WERI-Rb-1 (cell line): Measurements from ENCODE around the gene KCNN3.

Source experiments
- DNase-seq: peaks from one replicate; pipeline ENCODE4 v3.0.0-alpha.2; 2020
- H3K27ac ChIP-seq: fragments of 250-450 bp; sonication (Bioruptor Pico); 2 replicates; pipeline ENCODE4 v1.5.1; 2020; ENCODE audit warnings: mild to moderate bottlenecking, moderate library complexity
- H3K27me3 ChIP-seq: fragments of 250-450 bp; sonication (Bioruptor Pico); 2 replicates; pipeline ENCODE4 v1.5.1; 2021; ENCODE audit warnings: mild to moderate bottlenecking, low read depth, moderate library complexity; ENCODE audit not compliant: insufficient read depth, severe bottlenecking
- H3K36me3 ChIP-seq: fragments of 250-450 bp; sonication (Bioruptor Pico); 2 replicates; pipeline ENCODE4 v1.5.1; 2020; ENCODE audit warnings: mild to moderate bottlenecking, moderate library complexity
- H3K4me3 ChIP-seq: 2 replicates; pipeline ENCODE4 v1.5.1; 2011; ENCODE audit warnings: low read depth, mild to moderate bottlenecking, control low read depth, low read length
- H3K9me3 ChIP-seq: fragments of 250-450 bp; sonication (Bioruptor Pico); 2 replicates; pipeline ENCODE4 v1.5.1; 2021; ENCODE audit warnings: mild to moderate bottlenecking, moderate library complexity; ENCODE audit not compliant: severe bottlenecking
- TF ChIP-seq, protein P1 (sequence below): IDR thresholded peaks from 2 replicates; pipeline ENCODE4 v1.5.1; 2011; ENCODE audit warnings: low read depth, mild to moderate bottlenecking, control low read depth, inconsistent platforms, low read length

KCNN3 gene

GRCh38 chr1:154816369-154816768 is 53.7 kb downstream of the KCNN3 start:
- no peak for DNase-seq
- no peaks in the 10 kb centered on the region for H3K9me3 ChIP-seq
- H3K27ac ChIP-seq: no peak overlapping the region
- no peak overlapping the region for H3K4me3 ChIP-seq
- no peaks in the 10 kb centered on the region for H3K36me3 ChIP-seq
- TF ChIP-seq, protein P1, sequence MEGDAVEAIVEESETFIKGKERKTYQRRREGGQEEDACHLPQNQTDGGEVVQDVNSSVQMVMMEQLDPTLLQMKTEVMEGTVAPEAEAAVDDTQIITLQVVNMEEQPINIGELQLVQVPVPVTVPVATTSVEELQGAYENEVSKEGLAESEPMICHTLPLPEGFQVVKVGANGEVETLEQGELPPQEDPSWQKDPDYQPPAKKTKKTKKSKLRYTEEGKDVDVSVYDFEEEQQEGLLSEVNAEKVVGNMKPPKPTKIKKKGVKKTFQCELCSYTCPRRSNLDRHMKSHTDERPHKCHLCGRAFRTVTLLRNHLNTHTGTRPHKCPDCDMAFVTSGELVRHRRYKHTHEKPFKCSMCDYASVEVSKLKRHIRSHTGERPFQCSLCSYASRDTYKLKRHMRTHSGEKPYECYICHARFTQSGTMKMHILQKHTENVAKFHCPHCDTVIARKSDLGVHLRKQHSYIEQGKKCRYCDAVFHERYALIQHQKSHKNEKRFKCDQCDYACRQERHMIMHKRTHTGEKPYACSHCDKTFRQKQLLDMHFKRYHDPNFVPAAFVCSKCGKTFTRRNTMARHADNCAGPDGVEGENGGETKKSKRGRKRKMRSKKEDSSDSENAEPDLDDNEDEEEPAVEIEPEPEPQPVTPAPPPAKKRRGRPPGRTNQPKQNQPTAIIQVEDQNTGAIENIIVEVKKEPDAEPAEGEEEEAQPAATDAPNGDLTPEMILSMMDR: no peak
- H3K27me3 ChIP-seq: no peaks in the 10 kb centered on the region

DNA sequence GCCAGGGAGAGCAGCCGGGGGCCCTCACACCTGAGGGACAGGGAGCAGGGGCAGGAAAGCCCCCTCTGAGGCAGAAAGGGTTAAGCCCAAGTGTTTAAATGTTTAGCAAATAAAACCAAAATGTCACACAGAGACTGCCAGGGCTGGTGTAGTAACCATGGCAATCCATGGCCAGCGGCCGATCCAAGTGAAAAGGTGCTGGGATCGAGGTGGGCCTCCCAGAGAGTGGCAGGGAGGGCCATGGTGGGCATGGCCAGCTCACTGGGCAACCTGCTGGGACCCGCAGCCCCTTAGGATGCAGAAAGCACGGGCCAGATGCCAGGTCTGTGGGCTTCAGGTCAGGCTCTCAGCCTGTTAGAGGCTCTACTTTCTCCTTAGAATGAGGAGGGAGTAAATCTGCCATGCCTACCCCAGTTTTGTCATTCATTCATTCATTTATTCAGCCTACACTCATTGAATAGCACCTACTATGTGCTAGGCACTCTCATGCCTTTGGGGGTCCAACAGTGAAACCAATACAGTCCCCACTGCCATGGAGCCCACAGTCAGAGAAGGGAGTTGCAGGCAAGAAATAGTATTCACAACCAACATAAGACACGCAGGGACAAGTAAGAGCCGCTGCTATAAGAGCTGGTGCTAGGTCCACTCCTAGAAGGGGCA is 56.1 kb downstream of the KCNN3 start:
- no peaks in the 10 kb centered on the region for H3K9me3 ChIP-seq
- peak overlapping the region; percentile 57 for H3K27ac ChIP-seq
- DNase-seq: no peak
- TF ChIP-seq, protein P1: no peak
- no peak overlapping the region for H3K4me3 ChIP-seq
- no peaks in the 10 kb centered on the region for H3K36me3 ChIP-seq
- H3K27me3 ChIP-seq: peaks cover 3% of the 10 kb centered on the region

DNA sequence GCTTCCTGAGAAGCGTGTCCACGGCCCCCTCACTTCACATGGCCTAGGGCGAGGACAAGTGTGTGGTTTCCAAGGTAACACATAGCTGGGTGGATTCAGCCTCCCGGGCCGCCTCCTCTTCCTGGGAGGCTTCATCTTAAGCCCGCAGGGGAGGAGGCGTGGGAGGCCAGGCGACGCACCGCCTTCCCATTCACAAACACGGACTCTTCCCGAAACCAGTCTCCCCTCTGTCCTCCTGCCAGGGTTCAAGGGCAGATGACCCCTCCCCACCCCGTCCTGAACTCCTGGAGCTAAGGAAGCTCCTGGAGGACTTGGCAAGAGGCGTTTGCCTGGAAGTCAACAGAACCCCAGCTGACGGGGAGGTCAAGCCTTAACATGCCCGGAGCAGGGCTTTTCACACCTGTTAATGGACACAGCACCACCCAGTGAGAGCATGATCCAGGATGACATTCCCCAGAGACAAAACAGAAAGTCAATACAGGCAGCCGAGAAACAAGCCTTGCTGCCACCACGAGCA is 56.7 kb downstream of the KCNN3 start:
- no peaks in the 10 kb centered on the region for H3K36me3 ChIP-seq
- TF ChIP-seq, protein P1: no peak
- peak overlapping the region; percentile 57 for H3K27ac ChIP-seq

GRCh38 chr1:154812877-154813276 is 57.2 kb downstream of the KCNN3 start:
- H3K27ac ChIP-seq: no peak overlapping the region
- TF ChIP-seq, protein P1: no peak
- H3K4me3 ChIP-seq: no peak overlapping the region
- peaks cover 8% of the 10 kb centered on the region for H3K27me3 ChIP-seq
- no peaks in the 10 kb centered on the region for H3K36me3 ChIP-seq
- DNase-seq: no peak
- no peaks in the 10 kb centered on the region for H3K9me3 ChIP-seq

More for the DNA sequence above, 56.7 kb downstream of the KCNN3 start:
- H3K9me3 ChIP-seq: no peaks in the 10 kb centered on the region
- no peak overlapping the region for H3K4me3 ChIP-seq
- H3K27me3 ChIP-seq: peaks cover 8% of the 10 kb centered on the region
- peak; percentile 90 for DNase-seq

DNA sequence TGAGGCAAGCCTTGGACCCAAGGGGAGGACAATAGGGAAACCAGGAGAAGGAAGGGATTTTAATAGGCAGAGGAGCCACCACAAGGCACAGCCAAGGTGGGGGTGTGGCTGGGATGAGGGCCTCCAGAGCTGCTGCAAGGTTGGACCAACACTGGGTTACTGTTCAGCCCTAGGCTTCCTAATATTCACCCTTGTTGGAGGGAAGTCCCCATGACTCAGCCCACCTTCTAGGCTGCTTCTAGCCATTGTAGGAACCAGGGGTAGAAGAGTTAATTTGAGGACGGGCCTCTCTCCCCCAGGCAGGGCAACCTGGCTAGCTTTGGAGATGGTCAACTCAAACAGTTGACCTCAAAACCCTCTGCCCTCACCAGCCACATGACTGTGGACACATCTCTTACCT is 59.5 kb downstream of the KCNN3 start:
- peaks cover 30% of the 10 kb centered on the region for H3K27me3 ChIP-seq

More for the DNA sequence above, 59.5 kb downstream of the KCNN3 start:
- Histone ChIP-seq H3K4me3 (no peak overlapping the region), H3K36me3 (no peaks in the 10 kb centered on the region), H3K9me3 (no peaks in the 10 kb centered on the region), H3K27ac (no peak overlapping the region)
- TF ChIP-seq, protein P1: no peak
- DNase-seq: no peak
